Stimulated activated CD4-positive, alpha-beta T cell treated with anti-CD3 and anti-CD28 coated beads, Interleukin-4, amount 100 ng/mL, for 48 hours (primary cell): ENCODE measurements around the gene ANKZF1.

Experiments used
- DNase-seq, 2 donors: peaks; one replicate each; pipeline ENCODE4 v3.0.0-alpha.2; 2020; ENCODE audit warnings: low read depth in 2 of 2

The ANKZF1 gene

GRCh38 chr2:219282943-219283581 is 53.5 kb downstream of the ANKZF1 start:
- no peak for DNase-seq

DNA sequence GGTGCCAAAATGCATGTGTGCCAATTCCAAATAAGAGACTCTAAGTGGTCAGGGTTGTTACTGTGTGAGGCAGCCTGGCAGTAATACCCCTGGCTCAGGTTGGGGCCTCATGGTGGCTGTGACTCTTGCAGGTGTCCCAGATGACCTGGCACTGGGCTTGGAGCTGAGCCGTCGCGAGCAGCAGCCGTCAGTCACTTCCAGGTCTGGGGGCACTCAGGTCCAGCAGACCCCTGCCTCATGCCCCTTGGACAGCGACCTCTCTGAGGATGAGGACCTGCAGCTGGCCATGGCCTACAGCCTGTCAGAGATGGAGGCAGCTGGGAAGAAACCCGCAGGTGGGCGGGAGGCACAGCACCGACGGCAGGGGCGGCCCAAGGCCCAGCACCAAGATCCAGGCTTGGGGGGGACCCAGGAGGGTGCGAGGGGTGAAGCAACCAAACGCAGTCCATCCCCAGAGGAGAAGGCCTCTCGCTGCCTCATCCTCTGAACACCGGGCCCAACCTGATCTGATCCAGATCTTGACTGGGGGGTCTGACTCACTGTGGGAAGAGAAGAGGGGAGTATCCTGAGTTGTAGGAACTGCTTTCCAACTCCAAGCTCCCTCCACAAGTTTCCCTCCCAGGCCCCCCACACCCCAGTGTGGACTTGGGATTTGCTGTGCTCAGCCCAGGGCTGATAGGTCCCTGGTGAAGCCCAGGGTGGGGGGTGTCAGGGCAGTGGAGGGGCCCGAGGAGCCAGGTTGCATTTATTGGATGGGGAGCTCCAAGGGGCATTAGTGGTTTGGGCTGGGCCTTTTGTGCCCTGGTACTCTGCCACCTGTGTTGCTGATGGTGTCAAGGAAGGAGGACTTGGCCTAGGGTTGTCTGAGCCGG is 55.1 kb downstream of the ANKZF1 start:
- DNase-seq: no peak

GRCh38 chr2:219285373-219285735 is 55.7 kb downstream of the ANKZF1 start:
- DNase-seq: no peak

DNA sequence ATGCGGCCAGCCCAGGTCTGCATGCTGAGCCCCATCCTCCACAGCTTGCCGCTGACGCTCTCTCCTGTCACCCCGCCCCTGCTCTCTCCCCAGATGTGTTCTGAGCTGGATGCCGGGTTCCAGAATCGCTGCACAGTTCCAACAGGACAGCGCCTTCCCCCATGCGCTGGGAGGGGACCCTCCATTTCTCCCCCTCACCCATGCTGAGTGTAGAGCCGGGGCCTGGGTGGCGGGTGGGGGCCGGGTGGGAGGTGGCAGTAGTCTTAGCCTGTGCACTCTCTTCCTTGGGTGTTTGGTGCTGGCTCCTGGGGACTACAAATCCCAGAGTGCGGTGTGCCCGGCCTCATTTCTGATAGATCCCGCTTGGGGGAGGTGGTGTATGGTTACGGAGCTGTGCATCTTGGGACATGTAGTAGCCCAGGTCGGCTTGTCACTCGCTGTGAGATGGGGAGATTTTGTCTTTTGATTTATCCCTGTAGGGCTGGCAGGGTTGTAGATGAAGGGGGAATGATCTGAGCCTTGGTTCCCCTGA is 56.4 kb downstream of the ANKZF1 start:
- no peak for DNase-seq
